ENCODE data around the gene ARRDC4.

GRCh38 chr15:97986781-97987180, 26.3 kb downstream of the ARRDC4 start:
- no peak for TF ChIP-seq CTCF (IDR thresholded peaks at IDR 0.05; ENCODE audit: insufficient read depth, low read length, poor library complexity, severe bottlenecking)
- TF ChIP-seq EZH2phosphoT487 (conservative IDR thresholded peaks at IDR 0.05; ENCODE audit: low read length): no peak
